Mucosa of stomach (tissue), 1 donor: ENCODE results near the gene ZNF41.
"Not testable (repeated sequence)": the region's sequence is repeated elsewhere in the genome, so short reads cannot be mapped to it uniquely, and the experiment has no call there.

Experiments
- H3K27me3 ChIP-seq: one replicate; pipeline ENCODE4 v1.7.0; 2013; ENCODE audit warnings: mild to moderate bottlenecking, low read length; ENCODE audit not compliant: control insufficient read depth, insufficient read depth
- H3K36me3 ChIP-seq: one replicate; pipeline ENCODE4 v1.7.0; 2013; ENCODE audit warnings: low read length; ENCODE audit not compliant: control insufficient read depth, insufficient read depth
- H3K4me1 ChIP-seq: one replicate; pipeline ENCODE4 v1.7.0; 2013; ENCODE audit warnings: mild to moderate bottlenecking, low read length; ENCODE audit not compliant: control insufficient read depth, insufficient read depth
- H3K4me3 ChIP-seq: one replicate; pipeline ENCODE4 v1.7.0; 2013; ENCODE audit warnings: low read length
- H3K9ac ChIP-seq: one replicate; pipeline ENCODE4 v1.7.0; 2013; ENCODE audit warnings: mild to moderate bottlenecking, low read length, moderate library complexity
- H3K9me3 ChIP-seq: one replicate; pipeline ENCODE4 v1.7.0; 2013; ENCODE audit warnings: mild to moderate bottlenecking, low read length, moderate library complexity; ENCODE audit not compliant: control insufficient read depth
- donor health status: Pancreatic carcinoma.

ZNF41 gene

GRCh38 chrX:47503151-47503550 is 20.1 kb upstream of the ZNF41 start:
- no peak overlapping the region for H3K4me3 ChIP-seq
- H3K9ac ChIP-seq = no peak overlapping the region
- no peaks in the 10 kb centered on the region for H3K36me3 ChIP-seq
- no peaks in the 10 kb centered on the region for H3K27me3 ChIP-seq
- no peaks in the 10 kb centered on the region for H3K4me1 ChIP-seq
- no peaks in the 10 kb centered on the region for H3K9me3 ChIP-seq

- no peak overlapping the region for H3K9ac ChIP-seq
- no peaks in the 10 kb centered on the region for H3K4me1 ChIP-seq
- H3K9me3 ChIP-seq = no peaks in the 10 kb centered on the region
- H3K36me3 ChIP-seq = no peaks in the 10 kb centered on the region
- no peaks in the 10 kb centered on the region for H3K27me3 ChIP-seq
- H3K4me3 ChIP-seq = no peak overlapping the region
These were observed 19.5 kb upstream of the ZNF41 start for GRCh38 chrX:47502316-47503125.

- no peak overlapping the region for H3K9ac ChIP-seq
- H3K4me1 ChIP-seq = no peaks in the 10 kb centered on the region
- no peak overlapping the region for H3K4me3 ChIP-seq
- H3K27me3 ChIP-seq = no peaks in the 10 kb centered on the region
- no peaks in the 10 kb centered on the region for H3K9me3 ChIP-seq
- no peaks in the 10 kb centered on the region for H3K36me3 ChIP-seq
These were observed 18.4 kb upstream of the ZNF41 start for GRCh38 chrX:47501226-47502074.

DNA sequence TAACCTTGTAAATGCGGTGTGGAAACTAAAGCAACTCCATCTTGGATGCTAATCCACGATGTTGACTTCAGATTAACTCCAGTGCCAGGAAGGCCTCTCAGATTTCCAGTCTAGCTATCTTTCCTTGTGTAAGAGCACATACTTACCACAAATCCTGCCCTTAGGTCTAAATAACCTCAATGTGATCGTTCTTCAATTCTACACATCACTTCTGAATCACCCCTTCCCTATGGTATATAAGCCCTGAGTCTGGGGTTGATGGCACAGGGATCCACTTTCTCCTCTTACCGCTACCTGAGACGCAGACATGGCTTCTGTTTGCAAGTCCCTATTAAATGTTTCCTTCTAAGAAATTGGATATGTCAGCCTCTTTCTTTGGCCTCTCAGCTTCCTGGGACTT is 17.5 kb upstream of the ZNF41 start:
- no peak overlapping the region for H3K4me3 ChIP-seq
- no peaks in the 10 kb centered on the region for H3K27me3 ChIP-seq
- no peaks in the 10 kb centered on the region for H3K4me1 ChIP-seq
- no peak overlapping the region for H3K9ac ChIP-seq
- no peaks in the 10 kb centered on the region for H3K9me3 ChIP-seq
- no peaks in the 10 kb centered on the region for H3K36me3 ChIP-seq

DNA sequence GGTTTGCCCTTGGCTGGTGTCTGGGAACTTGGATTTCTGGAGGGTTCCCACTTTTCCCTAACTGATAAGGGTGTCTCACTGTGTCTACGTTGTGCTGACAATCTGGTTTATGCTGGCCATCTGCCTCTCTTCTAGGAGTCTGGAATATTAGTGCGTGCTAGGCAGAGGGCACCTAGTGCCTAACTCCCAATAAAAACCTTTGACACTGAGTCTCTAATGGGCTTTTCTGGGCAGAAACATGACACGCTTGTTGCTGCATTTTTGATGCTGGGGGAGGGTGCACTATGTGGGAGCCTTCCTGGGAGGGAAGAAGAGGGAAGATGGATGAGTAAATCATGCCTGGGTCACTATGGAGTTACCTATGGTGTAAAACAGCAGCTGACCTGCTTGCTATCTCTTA is 16.3 kb upstream of the ZNF41 start:
- Histone ChIP-seq H3K4me3 (no peak overlapping the region), H3K9ac (no peak overlapping the region), H3K27me3 (no peaks in the 10 kb centered on the region), H3K4me1 (no peaks in the 10 kb centered on the region), H3K9me3 (no peaks in the 10 kb centered on the region), H3K36me3 (no peaks in the 10 kb centered on the region)

- no peaks in the 10 kb centered on the region for H3K27me3 ChIP-seq
- H3K36me3 ChIP-seq = no peaks in the 10 kb centered on the region
- no peaks in the 10 kb centered on the region for H3K4me1 ChIP-seq
- H3K4me3 ChIP-seq = no peak overlapping the region
- no peak overlapping the region for H3K9ac ChIP-seq
- H3K9me3 ChIP-seq = no peaks in the 10 kb centered on the region
These were observed 15.4 kb upstream of the ZNF41 start for GRCh38 chrX:47498411-47498810.

GRCh38 chrX:47497271-47497888 is 14.4 kb upstream of the ZNF41 start:
- Histone ChIP-seq H3K4me3 (no peak overlapping the region), H3K4me1 (no peaks in the 10 kb centered on the region), H3K9me3 (no peaks in the 10 kb centered on the region), H3K36me3 (no peaks in the 10 kb centered on the region), H3K9ac (no peak overlapping the region), H3K27me3 (no peaks in the 10 kb centered on the region)

DNA sequence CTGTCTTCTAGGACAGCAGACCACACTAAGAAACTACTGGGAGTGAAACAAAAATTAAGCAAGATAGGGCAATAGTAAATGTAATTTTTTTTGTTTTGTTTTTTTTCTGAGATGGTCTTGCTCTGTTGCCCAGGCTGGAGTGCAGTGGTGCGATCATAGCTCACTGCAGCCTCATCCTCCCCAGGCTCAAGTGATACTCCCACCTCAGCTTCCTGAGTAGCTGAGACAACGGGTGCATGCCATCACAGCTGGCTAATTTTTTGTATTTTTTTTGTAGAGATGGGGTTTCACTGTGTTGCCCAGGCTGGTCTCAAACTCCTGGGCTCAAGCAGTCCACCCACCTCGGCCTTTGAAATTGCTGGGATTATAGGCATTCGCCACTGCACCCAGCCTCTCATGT is 9.1 kb upstream of the ZNF41 start:
- not testable (repeated sequence) for H3K27me3 ChIP-seq, H3K4me1 ChIP-seq, H3K9me3 ChIP-seq, H3K9ac ChIP-seq, H3K4me3 ChIP-seq, H3K36me3 ChIP-seq

GRCh38 chrX:47489507-47490275 is 6.7 kb upstream of the ZNF41 start:
- H3K27me3 ChIP-seq = no peaks in the 10 kb centered on the region
- no peaks in the 10 kb centered on the region for H3K36me3 ChIP-seq
- H3K9me3 ChIP-seq = no peaks in the 10 kb centered on the region
- H3K4me3 ChIP-seq = no peak overlapping the region
- no peaks in the 10 kb centered on the region for H3K4me1 ChIP-seq
- H3K9ac ChIP-seq = no peak overlapping the region

DNA sequence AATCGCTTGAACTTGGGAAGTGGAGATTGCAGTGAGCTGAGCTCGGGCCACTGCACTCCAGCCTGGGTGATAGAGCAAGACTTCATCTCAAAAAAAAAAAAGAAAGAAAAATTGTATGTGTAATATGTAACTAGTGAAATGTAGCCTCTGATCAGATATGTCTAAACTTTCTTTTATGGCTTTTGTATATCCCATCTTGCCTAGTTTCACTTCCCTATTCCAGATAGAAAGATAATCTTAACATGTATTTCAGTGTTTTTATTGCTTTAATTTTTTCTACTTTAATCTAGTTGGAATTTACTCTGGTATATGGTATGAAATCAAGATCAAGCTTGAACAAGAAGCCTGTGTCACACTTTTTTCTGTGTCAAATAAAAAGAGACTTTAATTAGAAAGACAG is 1.9 kb upstream of the ZNF41 start:
- Histone ChIP-seq H3K4me3 (no peak overlapping the region), H3K9ac (no peak overlapping the region), H3K4me1 (peaks cover 6% of the 10 kb centered on the region)

GRCh38 chrX:47483306-47484268 is 565 bp upstream of the ZNF41 start:
- Histone ChIP-seq H3K4me3 (peak overlapping the region; percentile 67), H3K9me3 (no peaks in the 10 kb centered on the region), H3K27me3 (no peaks in the 10 kb centered on the region), H3K4me1 (peaks cover 6% of the 10 kb centered on the region), H3K36me3 (no peaks in the 10 kb centered on the region), H3K9ac (peak overlapping the region; percentile 75)

More for the DNA sequence above, 1.9 kb upstream of the ZNF41 start:
- no peaks in the 10 kb centered on the region for H3K9me3 ChIP-seq
- no peaks in the 10 kb centered on the region for H3K27me3 ChIP-seq
- H3K36me3 ChIP-seq = no peaks in the 10 kb centered on the region
